ENCODE data around the gene TRIM2.

DNA sequence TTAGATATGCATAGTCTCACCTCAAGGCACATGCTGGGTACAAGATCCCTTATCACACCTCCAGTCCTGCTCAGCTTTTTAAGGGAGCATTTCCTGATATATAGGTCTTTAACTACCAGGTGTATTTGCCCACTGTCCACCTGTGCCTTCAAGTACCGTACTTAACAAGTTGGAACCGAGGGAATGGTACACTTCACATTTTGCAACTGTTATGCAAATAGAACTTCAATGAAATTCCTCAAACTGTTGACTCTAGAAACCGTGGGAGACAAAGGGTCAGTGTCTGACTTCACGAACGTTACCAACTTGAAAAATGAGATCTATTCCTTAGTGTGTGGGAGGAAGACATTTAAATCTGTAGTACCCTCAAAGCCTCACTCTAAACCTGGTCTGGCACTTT, 5.2 kb downstream of the TRIM2 start:
- no peak for TF ChIP-seq EZH2 (IDR thresholded peaks at IDR 0.05; ENCODE audit: low read length, missing control alignments)
- TF ChIP-seq, protein P1, sequence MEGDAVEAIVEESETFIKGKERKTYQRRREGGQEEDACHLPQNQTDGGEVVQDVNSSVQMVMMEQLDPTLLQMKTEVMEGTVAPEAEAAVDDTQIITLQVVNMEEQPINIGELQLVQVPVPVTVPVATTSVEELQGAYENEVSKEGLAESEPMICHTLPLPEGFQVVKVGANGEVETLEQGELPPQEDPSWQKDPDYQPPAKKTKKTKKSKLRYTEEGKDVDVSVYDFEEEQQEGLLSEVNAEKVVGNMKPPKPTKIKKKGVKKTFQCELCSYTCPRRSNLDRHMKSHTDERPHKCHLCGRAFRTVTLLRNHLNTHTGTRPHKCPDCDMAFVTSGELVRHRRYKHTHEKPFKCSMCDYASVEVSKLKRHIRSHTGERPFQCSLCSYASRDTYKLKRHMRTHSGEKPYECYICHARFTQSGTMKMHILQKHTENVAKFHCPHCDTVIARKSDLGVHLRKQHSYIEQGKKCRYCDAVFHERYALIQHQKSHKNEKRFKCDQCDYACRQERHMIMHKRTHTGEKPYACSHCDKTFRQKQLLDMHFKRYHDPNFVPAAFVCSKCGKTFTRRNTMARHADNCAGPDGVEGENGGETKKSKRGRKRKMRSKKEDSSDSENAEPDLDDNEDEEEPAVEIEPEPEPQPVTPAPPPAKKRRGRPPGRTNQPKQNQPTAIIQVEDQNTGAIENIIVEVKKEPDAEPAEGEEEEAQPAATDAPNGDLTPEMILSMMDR (conservative IDR thresholded peaks at IDR 0.05 in 1 of 2, IDR thresholded peaks at IDR 0.05 in 1 of 2; ENCODE audit: low read depth in 1 of 2, low read length in 2 of 2): no peak
